ENCODE data around the gene LYZ. TPM values are rescaled to one million over a fixed set of nuclear protein-coding genes. Genes with fewer than 3 reads are reported as not detected.
"Not testable (repeated sequence)": the region's sequence is repeated elsewhere in the genome, so short reads cannot be mapped to it uniquely, and the experiment has no call there.

Gene LYZ
- total and polyA plus RNA-seq, 11 donors = 2.4 to 316 (median 13.8) TPM

DNA sequence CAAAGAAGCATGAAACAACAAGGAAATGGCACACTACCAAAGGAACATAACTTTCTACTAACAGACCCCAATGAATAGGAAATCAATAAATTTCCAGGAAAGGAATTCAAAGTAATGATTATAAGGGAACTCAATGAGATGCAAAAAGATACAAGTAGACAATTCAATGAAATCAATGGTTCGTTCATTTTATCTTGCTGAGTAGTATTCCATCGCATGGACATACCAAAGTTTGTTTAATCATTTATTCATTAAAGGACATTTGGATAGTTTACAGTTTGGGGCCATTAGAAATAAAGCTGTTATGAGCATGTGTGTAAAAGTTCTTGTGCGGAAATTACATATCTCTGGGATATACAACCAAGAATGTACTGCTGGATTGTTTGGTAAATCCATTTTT, 35.0 kb upstream of the LYZ start:
- DNase-seq (no peak), ATAC-seq (no peak)
- Histone ChIP-seq H3K27ac (no peak overlapping the region), H3K4me1 (no peaks in the 10 kb centered on the region), H3K9me3 (peaks cover 0 to 14% (median 0%) of the 10 kb centered on the region in 12 donors), H3K36me3 (no peaks in the 10 kb centered on the region), H3K4me3 (no peak overlapping the region), H3K27me3 (no peaks in the 10 kb centered on the region)
- TF ChIP-seq POLR2A (IDR thresholded peaks at IDR 0.05) = no peak
- TF ChIP-seq, protein P1, sequence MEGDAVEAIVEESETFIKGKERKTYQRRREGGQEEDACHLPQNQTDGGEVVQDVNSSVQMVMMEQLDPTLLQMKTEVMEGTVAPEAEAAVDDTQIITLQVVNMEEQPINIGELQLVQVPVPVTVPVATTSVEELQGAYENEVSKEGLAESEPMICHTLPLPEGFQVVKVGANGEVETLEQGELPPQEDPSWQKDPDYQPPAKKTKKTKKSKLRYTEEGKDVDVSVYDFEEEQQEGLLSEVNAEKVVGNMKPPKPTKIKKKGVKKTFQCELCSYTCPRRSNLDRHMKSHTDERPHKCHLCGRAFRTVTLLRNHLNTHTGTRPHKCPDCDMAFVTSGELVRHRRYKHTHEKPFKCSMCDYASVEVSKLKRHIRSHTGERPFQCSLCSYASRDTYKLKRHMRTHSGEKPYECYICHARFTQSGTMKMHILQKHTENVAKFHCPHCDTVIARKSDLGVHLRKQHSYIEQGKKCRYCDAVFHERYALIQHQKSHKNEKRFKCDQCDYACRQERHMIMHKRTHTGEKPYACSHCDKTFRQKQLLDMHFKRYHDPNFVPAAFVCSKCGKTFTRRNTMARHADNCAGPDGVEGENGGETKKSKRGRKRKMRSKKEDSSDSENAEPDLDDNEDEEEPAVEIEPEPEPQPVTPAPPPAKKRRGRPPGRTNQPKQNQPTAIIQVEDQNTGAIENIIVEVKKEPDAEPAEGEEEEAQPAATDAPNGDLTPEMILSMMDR (IDR thresholded peaks at IDR 0.05) = no peak
- 84 to 96% (median 95%) methylated on average over 3 of the region's 3 CpGs for WGBS, 4 donors
- intact Hi-C loops (cut with DNase I) = no loop called here

DNA sequence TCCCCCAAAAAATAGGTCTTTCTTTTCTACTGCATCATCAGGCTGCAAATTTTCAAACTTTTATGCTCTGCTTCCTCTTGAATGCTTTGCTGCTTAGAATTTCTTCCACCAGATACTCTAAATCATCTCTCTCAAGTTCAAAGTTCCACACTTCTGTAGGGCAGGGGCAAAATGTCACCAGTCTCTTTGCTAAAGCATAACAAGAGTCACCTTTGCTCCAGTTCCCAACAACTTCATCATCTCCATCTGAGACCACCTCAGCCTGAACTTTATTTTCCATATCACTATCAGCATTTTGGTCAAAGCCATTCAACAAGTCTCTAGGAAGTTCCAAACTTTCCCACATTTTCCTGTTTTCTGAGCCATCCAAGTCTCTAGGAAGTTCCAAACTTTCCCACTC, 31.4 kb upstream of the LYZ start:
- H3K27me3 ChIP-seq; DNase-seq; ATAC-seq; H3K27ac ChIP-seq; intact Hi-C loops (cut with DNase I); H3K4me1 ChIP-seq; H3K4me3 ChIP-seq; H3K36me3 ChIP-seq: not testable (repeated sequence)
- peaks cover 0 to 22% (median 2%) of the 10 kb centered on the region in 12 donors for H3K9me3 ChIP-seq

DNA sequence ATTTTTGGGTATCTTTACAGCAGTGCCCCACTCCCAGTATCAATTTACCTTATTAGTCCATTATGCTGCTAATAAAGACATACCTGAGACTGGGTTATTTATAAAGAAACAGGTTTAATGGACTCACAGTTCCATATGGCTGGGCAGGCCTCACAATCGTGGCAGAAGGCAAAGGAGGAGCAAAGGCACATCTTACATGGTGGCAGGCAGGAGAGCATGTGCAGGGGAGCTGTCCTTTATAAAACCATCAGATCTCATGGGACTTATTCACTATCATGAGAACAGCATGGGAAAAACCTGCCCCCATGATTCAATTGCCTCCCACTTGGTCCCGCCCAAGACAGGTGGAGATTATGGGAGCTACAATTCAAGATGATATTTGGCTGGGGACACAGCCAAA, 30.9 kb upstream of the LYZ start:
- H3K4me1 ChIP-seq; intact Hi-C loops (cut with DNase I); ATAC-seq; DNase-seq; H3K36me3 ChIP-seq; H3K27me3 ChIP-seq; H3K4me3 ChIP-seq; H3K27ac ChIP-seq: not testable (repeated sequence)
- WGBS, 4 donors = 67 to 82% (median 78%) methylated on average over 2 of the region's 2 CpGs
- peaks cover 0 to 22% (median 2%) of the 10 kb centered on the region in 12 donors for H3K9me3 ChIP-seq

DNA sequence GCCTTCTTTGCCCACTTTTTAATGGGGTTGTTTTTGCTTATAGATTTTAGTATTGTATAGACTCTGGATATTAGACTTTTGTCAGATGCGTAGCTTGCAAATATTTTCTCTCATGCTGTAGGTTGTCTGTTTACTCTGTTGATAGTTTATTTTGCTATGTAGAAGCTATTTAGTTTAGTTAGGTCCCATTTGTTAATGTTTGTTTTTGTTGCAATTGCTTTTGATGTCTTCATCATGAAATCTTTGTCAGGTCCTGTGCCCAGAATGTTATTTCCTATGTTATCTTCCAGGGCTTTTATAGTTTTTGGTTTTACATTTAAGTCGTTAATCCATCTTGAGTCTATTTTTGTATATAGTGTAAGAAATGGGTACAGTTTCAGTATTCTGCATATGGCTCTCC, 30.0 kb upstream of the LYZ start:
- intact Hi-C loops (cut with DNase I) = no loop called here

DNA sequence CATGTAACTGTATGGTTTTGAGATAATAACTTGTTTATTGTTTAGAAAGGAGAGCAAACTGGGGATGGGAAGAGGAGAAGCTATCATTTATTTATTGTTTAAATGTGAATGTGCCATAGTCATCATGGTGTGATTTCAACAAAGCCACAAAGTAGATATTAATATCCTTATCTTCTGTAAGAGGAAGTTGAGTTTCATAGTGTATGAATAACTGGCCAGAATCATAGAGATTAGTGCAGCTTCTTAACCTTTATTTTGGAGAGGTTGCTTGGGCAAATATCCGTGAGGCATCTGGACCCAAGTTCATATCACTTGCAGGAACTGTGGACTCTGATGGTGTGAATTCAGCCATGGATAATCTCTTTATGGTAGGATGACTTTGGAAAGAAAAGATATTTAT, 26.8 kb upstream of the LYZ start:
- intact Hi-C loops (cut with DNase I) = no loop called here

More for the DNA sequence above, 30.0 kb upstream of the LYZ start:
- Histone ChIP-seq H3K27me3 (no peaks in the 10 kb centered on the region), H3K4me3 (no peak overlapping the region), H3K9me3 (peaks cover 0 to 18% (median under 1%) of the 10 kb centered on the region in 12 donors), H3K4me1 (no peaks in the 10 kb centered on the region), H3K27ac (no peak overlapping the region), H3K36me3 (no peaks in the 10 kb centered on the region)
- WGBS, 4 donors = 83 to 92% (median 89%) methylated on average over 2 of the region's 2 CpGs
- TF ChIP-seq, protein P1 (IDR thresholded peaks at IDR 0.05) = no peak
- TF ChIP-seq POLR2A (IDR thresholded peaks at IDR 0.05) = no peak
- DNase-seq (no peak), ATAC-seq (no peak)

More for the DNA sequence above, 26.8 kb upstream of the LYZ start:
- H3K9me3 ChIP-seq = peaks cover 0 to 15% (median 0%) of the 10 kb centered on the region in 12 donors
- 65 to 79% (median 76%) methylated on average over 1 of the region's 1 CpG for WGBS, 4 donors
- DNase-seq (no peak), ATAC-seq (no peak)
- no peaks in the 10 kb centered on the region for H3K4me1 ChIP-seq
- no peak overlapping the region for H3K4me3 ChIP-seq
- no peak for TF ChIP-seq POLR2A (IDR thresholded peaks at IDR 0.05)
- TF ChIP-seq, protein P1 (IDR thresholded peaks at IDR 0.05) = no peak
- peaks cover 0 to 3% (median 0%) of the 10 kb centered on the region in 9 donors for H3K27me3 ChIP-seq
- no peak overlapping the region for H3K27ac ChIP-seq
- H3K36me3 ChIP-seq = no peaks in the 10 kb centered on the region

Measured in heart left ventricle (tissue), 16 donors.